NCI-H1048 (cell line): Measurements from ENCODE around the gene SLC26A8.

Source experiments
- DNase-seq: peaks from one replicate; lab custom pipeline; 2025; lab: John Stamatoyannopoulos, UW

Gene SLC26A8

GRCh38 chr6:36023996-36024795 is at the start of gene SLC26A8:
Gene SLC26A8 (minus strand): TSS chr6:36024641. CDS start chr6:36019707, 4,934 bp downstream.
- DNase-seq: no peak

- no peak for DNase-seq
Observed at GRCh38 chr6:36073587-36073986, 49.1 kb upstream of the SLC26A8 start.

GRCh38 chr6:36072681-36073080 is 48.2 kb upstream of the SLC26A8 start:
- DNase-seq: no peak

- DNase-seq: no peak
Observed at GRCh38 chr6:36071714-36072113, 47.3 kb upstream of the SLC26A8 start.

- DNase-seq: no peak
Observed at GRCh38 chr6:36071281-36071680, 46.8 kb upstream of the SLC26A8 start.

- no peak for DNase-seq
Observed at GRCh38 chr6:36070252-36070651, 45.8 kb upstream of the SLC26A8 start.

- no peak for DNase-seq
Observed at GRCh38 chr6:36069573-36069972, 45.1 kb upstream of the SLC26A8 start.

GRCh38 chr6:36068586-36068985 is 44.1 kb upstream of the SLC26A8 start:
- DNase-seq: no peak

- no peak for DNase-seq
Observed at GRCh38 chr6:36068012-36068392, 43.6 kb upstream of the SLC26A8 start.

- DNase-seq: no peak
Observed at GRCh38 chr6:36067374-36068011, 43.1 kb upstream of the SLC26A8 start.

GRCh38 chr6:36066817-36067216 is 42.4 kb upstream of the SLC26A8 start:
- DNase-seq: no peak

- DNase-seq: no peak
Observed at GRCh38 chr6:36065916-36066315, 41.5 kb upstream of the SLC26A8 start.

- DNase-seq: no peak
Observed at GRCh38 chr6:36064770-36065396, 40.4 kb upstream of the SLC26A8 start.

GRCh38 chr6:36063318-36064060 is 39.0 kb upstream of the SLC26A8 start:
- DNase-seq: no peak

GRCh38 chr6:36062247-36062646 is 37.8 kb upstream of the SLC26A8 start:
- DNase-seq: no peak

GRCh38 chr6:36061236-36061635 is 36.8 kb upstream of the SLC26A8 start:
- DNase-seq: no peak

GRCh38 chr6:36056178-36056577 is 31.7 kb upstream of the SLC26A8 start:
- DNase-seq: no peak

- DNase-seq: no peak
Observed at GRCh38 chr6:36054956-36055355, 30.5 kb upstream of the SLC26A8 start.

- no peak for DNase-seq
Observed at GRCh38 chr6:36054415-36054814, 30.0 kb upstream of the SLC26A8 start.

GRCh38 chr6:36053878-36054277 is 29.4 kb upstream of the SLC26A8 start:
- no peak for DNase-seq

- DNase-seq: no peak
Observed at GRCh38 chr6:36052097-36052496, 27.7 kb upstream of the SLC26A8 start.

GRCh38 chr6:36050947-36051710 is 26.7 kb upstream of the SLC26A8 start:
- no peak for DNase-seq
